Endodermal cell (in vitro differentiated cells): ENCODE results near the gene CMTR1. TPM values are rescaled to one million over a fixed set of nuclear protein-coding genes. Genes with fewer than 3 reads are reported as not detected.

Experiments used
- DNase-seq: peaks from one replicate; pipeline ENCODE4 v3.0.0-alpha.2; 2017
- H3K27ac ChIP-seq: 2 replicates; pipeline ENCODE4 v1.5.1; 2013; ENCODE audit warnings: mild to moderate bottlenecking, low read depth, low read length, moderate library complexity
- H3K27me3 ChIP-seq: 2 replicates; pipeline ENCODE4 v1.6.1; 2013; ENCODE audit warnings: mild to moderate bottlenecking, low read length, moderate library complexity; ENCODE audit not compliant: insufficient read depth, control insufficient read depth, poor library complexity, severe bottlenecking
- H3K36me3 ChIP-seq: 2 replicates; pipeline ENCODE4 v1.7.0; 2013; ENCODE audit warnings: mild to moderate bottlenecking, low read length, moderate library complexity; ENCODE audit not compliant: control insufficient read depth, insufficient read depth
- H3K4me1 ChIP-seq: one replicate; pipeline ENCODE4 v1.7.0; 2013; ENCODE audit warnings: low read length; ENCODE audit not compliant: control insufficient read depth, insufficient read depth
- H3K4me3 ChIP-seq: 2 replicates; pipeline ENCODE4 v1.5.1; 2013; ENCODE audit warnings: mild to moderate bottlenecking, low read length, moderate library complexity
- H3K9ac ChIP-seq: 2 replicates; pipeline ENCODE4 v1.6.1; 2013; ENCODE audit warnings: mild to moderate bottlenecking, low read length, moderate library complexity; ENCODE audit not compliant: poor library complexity, severe bottlenecking; ENCODE audit errors: extremely low read depth
- H3K9me3 ChIP-seq: 2 replicates; pipeline ENCODE4 v1.6.1; 2013; ENCODE audit warnings: mild to moderate bottlenecking, low read length, moderate library complexity; ENCODE audit not compliant: control insufficient read depth
- H3K27ac Mint-ChIP-seq: 2 replicates; pipeline ENCODE4 v1.8.0; 2020; ENCODE audit warnings: mixed read lengths
- H3K27me3 Mint-ChIP-seq: 2 replicates; pipeline ENCODE4 v1.8.0; 2021; ENCODE audit warnings: mild to moderate bottlenecking, mixed read lengths; ENCODE audit not compliant: insufficient read depth
- H3K36me3 Mint-ChIP-seq: 2 replicates; pipeline ENCODE4 v1.8.0; 2020; ENCODE audit warnings: low read depth, mixed read lengths
- H3K4me1 Mint-ChIP-seq: 2 replicates; pipeline ENCODE4 v1.8.0; 2020; ENCODE audit warnings: mixed read lengths
- H3K4me3 Mint-ChIP-seq: 2 replicates; pipeline ENCODE4 v1.8.0; 2020; ENCODE audit warnings: mild to moderate bottlenecking, moderate library complexity, mixed read lengths
- H3K9me3 Mint-ChIP-seq: 2 replicates; pipeline ENCODE4 v1.8.0; 2020; ENCODE audit warnings: mild to moderate bottlenecking, mixed read lengths
- CTCF ChIP-seq: fragments of 200-600 bp; sonication (generic); conservative IDR thresholded peaks from 2 replicates; pipeline ENCODE4 v1.5.0; 2021; ENCODE audit warnings: antibody characterized with exemption, mild to moderate bottlenecking
- WGBS, 2 experiments: methylation state at CpG; one replicate each; pipeline versions ENCODE4 v1.1.5 to v1.1.7; 2013; ENCODE audit warnings: missing lambda C conversion rate in 2 of 2, mixed read lengths in 1 of 2; ENCODE audit not compliant: insufficient coverage in 1 of 2, insufficient read length in 1 of 2; 5-methylcytosine and 5-hydroxymethylcytosine counted together
- total RNA-seq, 2 donors: library from RNA; stranded (reverse); fragmentation: NEBNext Ultra II Directional in 1 of 2; extraction: Animal tissue kit (Norgen Biotek cat#: 25700) in 1 of 2; gene quantifications; 2 replicates in 1 of 2; 3 replicates in 1 of 2; pipeline ENCODE4 v1.2.1, GENCODE V29; 2021

The CMTR1 gene
- total RNA-seq, 2 donors from 2014 or later, result 62.0 to 91.6 TPM

GRCh38 chr6:37518116-37518515 lies 85.1 kb downstream of the CMTR1 start:
- Mint-ChIP-seq H3K4me3 (no peak overlapping the region), H3K27ac (no peak overlapping the region), H3K36me3 (no peaks in the 10 kb centered on the region), H3K9me3 (no peaks in the 10 kb centered on the region), H3K27me3 (peaks cover 20% of the 10 kb centered on the region), H3K4me1 (peaks cover 13% of the 10 kb centered on the region)
- no peak for TF ChIP-seq CTCF
- H3K4me1 ChIP-seq, result peaks cover 4% of the 10 kb centered on the region
- DNase-seq, result no peak
- H3K36me3 ChIP-seq, result no peaks in the 10 kb centered on the region
- H3K9me3 ChIP-seq, result no peaks in the 10 kb centered on the region
- H3K27ac ChIP-seq, result no peak overlapping the region
- peaks cover 9% of the 10 kb centered on the region for H3K27me3 ChIP-seq
- no peak overlapping the region for H3K9ac ChIP-seq
- WGBS, 2 experiments, result 87 to 91% methylated on average over 4 to 6 of the region's 6 CpGs
- H3K4me3 ChIP-seq, result no peak overlapping the region

GRCh38 chr6:37519461-37519860 lies 86.4 kb downstream of the CMTR1 start:
- no peak overlapping the region for H3K4me3 Mint-ChIP-seq
- H3K4me1 Mint-ChIP-seq, result peaks cover 8% of the 10 kb centered on the region
- Histone ChIP-seq H3K36me3 (no peaks in the 10 kb centered on the region), H3K4me3 (no peak overlapping the region), H3K9me3 (no peaks in the 10 kb centered on the region), H3K4me1 (peaks cover 4% of the 10 kb centered on the region), H3K9ac (no peak overlapping the region), H3K27me3 (no peaks in the 10 kb centered on the region), H3K27ac (no peak overlapping the region)
- no peak for TF ChIP-seq CTCF
- 93 to 96% methylated on average over 3 to 5 of the region's 5 CpGs for WGBS, 2 experiments
- H3K9me3 Mint-ChIP-seq, result no peaks in the 10 kb centered on the region
- no peak overlapping the region for H3K27ac Mint-ChIP-seq
- peaks cover 9% of the 10 kb centered on the region for H3K27me3 Mint-ChIP-seq
- no peaks in the 10 kb centered on the region for H3K36me3 Mint-ChIP-seq
- no peak for DNase-seq

- no peaks in the 10 kb centered on the region for H3K27me3 ChIP-seq
- Mint-ChIP-seq H3K27ac (no peak overlapping the region), H3K27me3 (peaks cover 5% of the 10 kb centered on the region), H3K4me1 (peaks cover 3% of the 10 kb centered on the region), H3K9me3 (no peaks in the 10 kb centered on the region), H3K4me3 (no peak overlapping the region), H3K36me3 (no peaks in the 10 kb centered on the region)
- H3K27ac ChIP-seq, result no peak overlapping the region
- no peaks in the 10 kb centered on the region for H3K4me1 ChIP-seq
- DNase-seq, result no peak
- WGBS, 2 experiments, result 92% methylated on average over 6 of the region's 6 CpGs; no CpG with 5 or more reads in 1 of the 2 experiments
- H3K9me3 ChIP-seq, result no peaks in the 10 kb centered on the region
- no peak for TF ChIP-seq CTCF
- H3K4me3 ChIP-seq, result no peak overlapping the region
- H3K9ac ChIP-seq, result no peak overlapping the region
- H3K36me3 ChIP-seq, result no peaks in the 10 kb centered on the region
These were observed 87.9 kb downstream of the CMTR1 start for GRCh38 chr6:37520926-37521325.
